ENCODE results near the gene MEI1. TPM values are rescaled to one million over a fixed set of nuclear protein-coding genes. Genes with fewer than 3 reads are reported as not detected.
"Not testable (repeated sequence)": the region's sequence is repeated elsewhere in the genome, so short reads cannot be mapped to it uniquely, and the experiment has no call there.

The MEI1 gene
- total RNA-seq, 1 experiment from 2014 or later: 0.20 TPM

DNA sequence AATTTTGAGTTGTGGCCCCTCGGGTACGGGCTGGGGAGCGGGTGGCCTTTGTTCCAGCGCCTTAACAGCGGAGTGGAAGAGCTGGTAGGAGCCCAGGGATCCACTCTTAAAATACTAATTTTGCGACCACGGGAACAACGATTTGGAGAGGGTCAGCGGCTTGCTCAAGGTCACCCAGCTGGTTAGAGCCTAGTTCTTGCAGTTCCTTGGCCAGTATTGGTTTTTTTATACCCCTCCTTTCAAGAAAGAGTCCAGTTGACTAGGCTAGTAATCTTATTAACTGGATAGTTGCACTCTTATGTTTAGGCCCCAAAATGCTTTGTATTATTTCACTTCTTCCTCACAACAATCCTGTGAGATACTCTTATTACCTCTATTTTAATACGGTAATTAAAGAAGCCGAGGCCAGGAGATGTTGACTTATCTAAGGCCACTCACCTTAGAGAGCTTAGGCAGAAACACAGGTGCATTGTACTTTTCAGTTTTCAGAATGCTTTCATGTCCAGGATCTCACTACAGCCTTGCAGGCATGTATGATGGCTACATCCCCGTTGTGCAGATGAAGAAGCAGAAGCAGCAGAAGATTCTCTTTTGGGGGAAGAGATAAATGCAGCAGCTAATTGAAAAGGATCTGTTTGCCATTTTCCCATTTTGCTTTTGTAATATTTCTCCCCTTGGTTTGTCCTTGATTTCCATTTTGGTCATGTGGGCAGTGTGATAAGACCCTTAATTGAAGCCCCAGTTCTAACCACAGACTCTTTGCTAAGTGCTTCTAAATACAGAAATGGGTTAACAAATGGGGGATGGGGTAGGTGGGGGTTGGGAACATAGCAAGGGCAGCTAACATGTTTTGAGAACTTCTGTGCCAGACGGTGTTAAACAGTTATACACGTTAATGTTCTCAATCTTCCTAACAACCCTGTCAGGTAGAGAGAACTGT lies 135.0 kb downstream of the MEI1 start:
- no peak overlapping the region for H2AFZ ChIP-seq (ENCODE audit: low read length)
- H2AK5ac ChIP-seq (ENCODE audit: insufficient read length, low read length): no peak overlapping the region
- H3K4ac ChIP-seq (ENCODE audit: low read depth, low read length): no peak overlapping the region; the same call in 1 of the 2 replicates
- H2BK20ac ChIP-seq (ENCODE audit: low read depth, low read length, poor library complexity, severe bottlenecking): no peak overlapping the region
- Mint-ChIP-seq H3K9me3 (no peaks in the 10 kb centered on the region), H3K4me3 (peak overlapping the region; percentile 97 to 98), H3K4me1 (peaks cover 44 to 50% of the 10 kb centered on the region in 2 experiments), H3K36me3 (ENCODE audit: insufficient read depth in 1 of 3, low read depth in 3 of 3) (peaks cover 27 to 37% (median 33%) of the 10 kb centered on the region in 3 experiments), H3K27me3 (ENCODE audit: low read depth) (no peaks in the 10 kb centered on the region), H3K27ac (peak overlapping the region; percentile 96 to 99 (median 98))
- H2BK120ac ChIP-seq (ENCODE audit: low read depth, low read length, poor library complexity, severe bottlenecking): peak overlapping the region; percentile 50
- no peak overlapping the region for H3K23ac ChIP-seq (ENCODE audit: insufficient read length, low read depth, low read length)
- peak overlapping the region; percentile 71 for H3K9ac ChIP-seq (ENCODE audit: extremely low read depth, insufficient read length, low read length)
- H3K27ac ChIP-seq (ENCODE audit: insufficient read length, low read depth, low read length): no peak overlapping the region
- no peaks in the 10 kb centered on the region; the same call in 1 of the 2 replicates for H3K4me1 ChIP-seq (ENCODE audit: insufficient read depth, low read length)
- peak overlapping the region; percentile 92 for H3K4me2 ChIP-seq (ENCODE audit: insufficient read depth, insufficient read length, low read length)
- no CpG with 5 or more reads among the region's 14 CpGs for WGBS (ENCODE audit: extremely low coverage, insufficient read length, low lambda C conversion rate)
- H3K79me2 ChIP-seq (ENCODE audit: insufficient read depth, low read length): peaks cover 41% of the 10 kb centered on the region
- no peak overlapping the region for H4K8ac ChIP-seq (replicated peaks; ENCODE audit: insufficient read length, low read depth, low read length)
- H2BK15ac ChIP-seq (ENCODE audit: low read depth, low read length): no peak overlapping the region
- no peaks in the 10 kb centered on the region for H3K27me3 ChIP-seq (ENCODE audit: insufficient read depth, low read length)
- H2BK5ac ChIP-seq (ENCODE audit: insufficient read length, low read length): no peak overlapping the region
- H3K14ac ChIP-seq (ENCODE audit: insufficient read depth, low read length): peak overlapping the region; percentile 65
- no peak overlapping the region for H4K91ac ChIP-seq (ENCODE audit: insufficient read length, low read depth, low read length)
- H3K79me1 ChIP-seq (ENCODE audit: insufficient read depth, low read depth, low read length, poor library complexity, severe bottlenecking): peaks cover 3% of the 10 kb centered on the region
- TF ChIP-seq, protein P1, sequence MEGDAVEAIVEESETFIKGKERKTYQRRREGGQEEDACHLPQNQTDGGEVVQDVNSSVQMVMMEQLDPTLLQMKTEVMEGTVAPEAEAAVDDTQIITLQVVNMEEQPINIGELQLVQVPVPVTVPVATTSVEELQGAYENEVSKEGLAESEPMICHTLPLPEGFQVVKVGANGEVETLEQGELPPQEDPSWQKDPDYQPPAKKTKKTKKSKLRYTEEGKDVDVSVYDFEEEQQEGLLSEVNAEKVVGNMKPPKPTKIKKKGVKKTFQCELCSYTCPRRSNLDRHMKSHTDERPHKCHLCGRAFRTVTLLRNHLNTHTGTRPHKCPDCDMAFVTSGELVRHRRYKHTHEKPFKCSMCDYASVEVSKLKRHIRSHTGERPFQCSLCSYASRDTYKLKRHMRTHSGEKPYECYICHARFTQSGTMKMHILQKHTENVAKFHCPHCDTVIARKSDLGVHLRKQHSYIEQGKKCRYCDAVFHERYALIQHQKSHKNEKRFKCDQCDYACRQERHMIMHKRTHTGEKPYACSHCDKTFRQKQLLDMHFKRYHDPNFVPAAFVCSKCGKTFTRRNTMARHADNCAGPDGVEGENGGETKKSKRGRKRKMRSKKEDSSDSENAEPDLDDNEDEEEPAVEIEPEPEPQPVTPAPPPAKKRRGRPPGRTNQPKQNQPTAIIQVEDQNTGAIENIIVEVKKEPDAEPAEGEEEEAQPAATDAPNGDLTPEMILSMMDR (conservative IDR thresholded peaks at IDR 0.05): no peak
- peaks cover 11% of the 10 kb centered on the region for H3K23me2 ChIP-seq (ENCODE audit: insufficient read length, low read depth, low read length, poor library complexity, severe bottlenecking)
- no peak overlapping the region for H2BK12ac ChIP-seq (ENCODE audit: insufficient read length, low read depth, low read length)
- H3K9me3 ChIP-seq (ENCODE audit: control insufficient read depth, low read depth, low read length): no peaks in the 10 kb centered on the region
- no peak overlapping the region for H4K5ac ChIP-seq (ENCODE audit: insufficient read length, low read depth, low read length)
- peak overlapping the region; percentile 56 for H3K18ac ChIP-seq (ENCODE audit: insufficient read length, low read depth, low read length)
- peaks cover 2% of the 10 kb centered on the region for H4K20me1 ChIP-seq (ENCODE audit: control insufficient read depth, insufficient read depth, insufficient read length)
- H3K56ac ChIP-seq (ENCODE audit: insufficient read length, low read depth, low read length): no peak overlapping the region
- no peak overlapping the region for H3T11ph ChIP-seq (ENCODE audit: low read length)
- no peak for DNase-seq

DNA sequence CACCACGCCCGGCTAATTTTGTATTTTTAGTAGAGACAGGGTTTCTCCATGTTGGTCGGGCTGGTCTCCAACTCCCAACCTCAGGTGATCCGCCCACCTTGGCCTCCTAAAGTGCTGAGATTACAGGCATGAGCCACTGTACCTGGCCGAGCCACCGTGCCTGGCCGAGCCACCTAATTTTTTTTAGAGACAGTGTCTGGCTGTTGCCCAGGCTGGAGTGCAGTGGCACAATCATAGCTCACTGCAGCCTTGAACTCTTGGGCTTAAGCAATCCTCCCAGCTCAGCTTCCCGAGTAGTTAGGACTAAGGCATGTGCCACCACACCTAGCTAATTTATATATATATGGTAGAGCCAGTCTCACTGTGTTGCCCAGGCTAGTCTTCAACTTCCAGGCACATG lies 136.2 kb downstream of the MEI1 start:
- H3K23ac ChIP-seq (ENCODE audit: insufficient read length, low read depth, low read length); H2BK12ac ChIP-seq (ENCODE audit: insufficient read length, low read depth, low read length); H3K27ac ChIP-seq (ENCODE audit: insufficient read length, low read depth, low read length); H3T11ph ChIP-seq (ENCODE audit: low read length); H3K14ac ChIP-seq (ENCODE audit: insufficient read depth, low read length); H3K79me1 ChIP-seq (ENCODE audit: insufficient read depth, low read depth, low read length, poor library complexity, severe bottlenecking); H3K9me3 ChIP-seq (ENCODE audit: control insufficient read depth, low read depth, low read length); H3K4ac ChIP-seq (ENCODE audit: low read depth, low read length); H3K56ac ChIP-seq (ENCODE audit: insufficient read length, low read depth, low read length); H2AFZ ChIP-seq (ENCODE audit: low read length); H2BK120ac ChIP-seq (ENCODE audit: low read depth, low read length, poor library complexity, severe bottlenecking); H3K9ac ChIP-seq (ENCODE audit: extremely low read depth, insufficient read length, low read length); H3K27me3 ChIP-seq (ENCODE audit: insufficient read depth, low read length); H2BK15ac ChIP-seq (ENCODE audit: low read depth, low read length); H2BK5ac ChIP-seq (ENCODE audit: insufficient read length, low read length); H3K18ac ChIP-seq (ENCODE audit: insufficient read length, low read depth, low read length); H4K8ac ChIP-seq (replicated peaks; ENCODE audit: insufficient read length, low read depth, low read length); H4K20me1 ChIP-seq (ENCODE audit: control insufficient read depth, insufficient read depth, insufficient read length); H2BK20ac ChIP-seq (ENCODE audit: low read depth, low read length, poor library complexity, severe bottlenecking); H4K91ac ChIP-seq (ENCODE audit: insufficient read length, low read depth, low read length); H4K5ac ChIP-seq (ENCODE audit: insufficient read length, low read depth, low read length); H3K27me3 Mint-ChIP-seq (ENCODE audit: low read depth); H2AK5ac ChIP-seq (ENCODE audit: insufficient read length, low read length); H3K4me2 ChIP-seq (ENCODE audit: insufficient read depth, insufficient read length, low read length); DNase-seq; H3K9me3 Mint-ChIP-seq; H3K4me1 ChIP-seq (ENCODE audit: insufficient read depth, low read length): not testable (repeated sequence)
- Mint-ChIP-seq H3K36me3 (ENCODE audit: insufficient read depth in 1 of 3, low read depth in 3 of 3) (peaks cover 28 to 46% (median 34%) of the 10 kb centered on the region in 3 experiments), H3K4me3 (0 out of 5 replicates have a peak overlapping the region, but pooled peaks of 1 of the 2 experiments have one; percentile 17), H3K27ac (peak overlapping the region in 1 of 3 experiments; percentile 82; a peak in 1 of 7 replicates), H3K4me1 (peaks cover 47 to 52% of the 10 kb centered on the region in 2 experiments)
- Histone ChIP-seq H3K79me2 (ENCODE audit: insufficient read depth, low read length) (peaks cover 49% of the 10 kb centered on the region), H3K23me2 (ENCODE audit: insufficient read length, low read depth, low read length, poor library complexity, severe bottlenecking) (peaks cover 11% of the 10 kb centered on the region)
- no CpG with 5 or more reads among the region's 8 CpGs for WGBS (ENCODE audit: extremely low coverage, insufficient read length, low lambda C conversion rate)

All from H9 (cell line).